WI38 (cell line): ENCODE measurements around the gene DOCK1.
A peak's percentile ranks its signal among the peaks of the same experiment; 100 is the strongest.

Experiments
- H3K4me3 ChIP-seq: 2 replicates; pipeline ENCODE4 v1.5.1; 2011; ENCODE audit warnings: low read depth, mild to moderate bottlenecking, control low read depth, low read length
- CTCF ChIP-seq: IDR thresholded peaks from 2 replicates; pipeline ENCODE4 v1.5.1; 2012; ENCODE audit warnings: low read depth, mild to moderate bottlenecking, control low read depth, low read length

The DOCK1 gene

GRCh38 chr10:127189226-127189625 lies 284.0 kb downstream of the DOCK1 start:
- H3K4me3 ChIP-seq, result no peak overlapping the region
- TF ChIP-seq CTCF, result no peak

GRCh38 chr10:127190427-127190826 lies 285.2 kb downstream of the DOCK1 start:
- TF ChIP-seq CTCF, result no peak
- H3K4me3 ChIP-seq, result no peak overlapping the region

GRCh38 chr10:127193125-127193524 lies 287.9 kb downstream of the DOCK1 start:
- no peak overlapping the region for H3K4me3 ChIP-seq
- no peak for TF ChIP-seq CTCF

- TF ChIP-seq CTCF, result no peak
- no peak overlapping the region for H3K4me3 ChIP-seq
Measured at GRCh38 chr10:127194111-127194510, 288.9 kb downstream of the DOCK1 start.

- no peak overlapping the region for H3K4me3 ChIP-seq
- no peak for TF ChIP-seq CTCF
Measured at GRCh38 chr10:127194599-127194998, 289.4 kb downstream of the DOCK1 start.

- TF ChIP-seq CTCF, result no peak
- H3K4me3 ChIP-seq, result peak overlapping the region; percentile 47
Measured at GRCh38 chr10:127195041-127195506, 289.8 kb downstream of the DOCK1 start.

GRCh38 chr10:127195571-127196281 lies 290.5 kb downstream of the DOCK1 start:
- TF ChIP-seq CTCF, result no peak
- peak overlapping the region; percentile 47 for H3K4me3 ChIP-seq
